Measurements from ENCODE around the gene PRKAR2B.

GRCh38 chr7:107078517-107078966 is 34.0 kb downstream of the PRKAR2B start:
- TF ChIP-seq, protein P1, sequence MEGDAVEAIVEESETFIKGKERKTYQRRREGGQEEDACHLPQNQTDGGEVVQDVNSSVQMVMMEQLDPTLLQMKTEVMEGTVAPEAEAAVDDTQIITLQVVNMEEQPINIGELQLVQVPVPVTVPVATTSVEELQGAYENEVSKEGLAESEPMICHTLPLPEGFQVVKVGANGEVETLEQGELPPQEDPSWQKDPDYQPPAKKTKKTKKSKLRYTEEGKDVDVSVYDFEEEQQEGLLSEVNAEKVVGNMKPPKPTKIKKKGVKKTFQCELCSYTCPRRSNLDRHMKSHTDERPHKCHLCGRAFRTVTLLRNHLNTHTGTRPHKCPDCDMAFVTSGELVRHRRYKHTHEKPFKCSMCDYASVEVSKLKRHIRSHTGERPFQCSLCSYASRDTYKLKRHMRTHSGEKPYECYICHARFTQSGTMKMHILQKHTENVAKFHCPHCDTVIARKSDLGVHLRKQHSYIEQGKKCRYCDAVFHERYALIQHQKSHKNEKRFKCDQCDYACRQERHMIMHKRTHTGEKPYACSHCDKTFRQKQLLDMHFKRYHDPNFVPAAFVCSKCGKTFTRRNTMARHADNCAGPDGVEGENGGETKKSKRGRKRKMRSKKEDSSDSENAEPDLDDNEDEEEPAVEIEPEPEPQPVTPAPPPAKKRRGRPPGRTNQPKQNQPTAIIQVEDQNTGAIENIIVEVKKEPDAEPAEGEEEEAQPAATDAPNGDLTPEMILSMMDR (IDR thresholded peaks at IDR 0.05), result no peak
- no peak for TF ChIP-seq EP300 (IDR thresholded peaks at IDR 0.05; ENCODE audit: low read depth)
- TF ChIP-seq POLR2A (IDR thresholded peaks at IDR 0.05), result no peak

Measured in transverse colon (tissue), 3 donors.